HG02938 (cell line): ENCODE measurements around the gene WDR86.

Source experiments
- ATAC-seq: cut with Tn5 transposase; IDR thresholded peaks from one replicate; pipeline ENCODE4 v1.9.1; 2021; ENCODE audit warnings: mild to moderate bottlenecking, moderate library complexity; ENCODE audit not compliant: unreplicated experiment

WDR86 gene

GRCh38 chr7:151408839-151409666 lies 785 bp downstream of the WDR86 start:
- ATAC-seq: peak; percentile 68

GRCh38 chr7:151408498-151408838 lies 1.4 kb downstream of the WDR86 start:
- ATAC-seq: no peak

- no peak for ATAC-seq
Observed at GRCh38 chr7:151406886-151407583, 2.8 kb downstream of the WDR86 start.

DNA sequence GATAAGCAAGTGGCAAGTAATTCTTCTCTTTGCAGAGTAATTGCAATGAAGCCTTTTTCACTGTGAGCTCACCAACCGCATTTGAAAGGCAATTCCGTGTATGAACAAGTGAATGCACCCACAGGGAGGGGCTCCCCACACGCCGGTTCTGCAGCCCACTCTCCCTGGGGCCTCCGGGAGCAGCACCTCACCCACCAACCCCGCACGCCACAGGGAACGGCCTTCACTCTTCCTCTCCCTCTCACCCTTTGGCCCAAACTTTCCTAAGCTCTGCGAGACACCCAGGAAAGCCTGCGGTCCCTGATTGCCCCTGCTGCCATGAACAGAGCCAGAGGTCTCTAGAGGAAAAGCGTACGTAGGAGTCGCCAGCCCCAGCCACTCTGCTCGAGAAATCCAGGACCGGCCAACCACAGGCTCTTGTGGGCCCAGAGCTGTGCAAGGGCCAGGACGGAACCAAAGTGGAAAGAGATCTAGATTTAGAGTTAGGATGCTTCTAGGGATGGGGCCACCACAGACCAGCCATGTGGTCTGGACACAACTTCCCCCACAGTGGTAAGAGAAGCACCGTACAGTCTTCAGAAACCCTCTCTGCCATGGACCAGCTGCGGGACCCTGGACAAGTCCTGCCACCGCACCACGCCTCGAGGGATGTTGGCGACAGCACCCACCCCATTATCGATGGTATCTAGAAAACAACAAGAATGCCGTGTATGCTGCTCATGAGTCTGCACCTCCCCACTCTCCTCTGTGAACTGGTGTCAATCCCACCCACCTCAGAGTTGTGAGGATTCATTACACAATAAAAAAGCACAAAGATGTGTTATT lies 3.6 kb downstream of the WDR86 start:
- ATAC-seq: no peak

GRCh38 chr7:151405588-151405987 lies 4.2 kb downstream of the WDR86 start:
- ATAC-seq: no peak

- no peak for ATAC-seq
Observed at GRCh38 chr7:151405056-151405455, 4.8 kb downstream of the WDR86 start.

DNA sequence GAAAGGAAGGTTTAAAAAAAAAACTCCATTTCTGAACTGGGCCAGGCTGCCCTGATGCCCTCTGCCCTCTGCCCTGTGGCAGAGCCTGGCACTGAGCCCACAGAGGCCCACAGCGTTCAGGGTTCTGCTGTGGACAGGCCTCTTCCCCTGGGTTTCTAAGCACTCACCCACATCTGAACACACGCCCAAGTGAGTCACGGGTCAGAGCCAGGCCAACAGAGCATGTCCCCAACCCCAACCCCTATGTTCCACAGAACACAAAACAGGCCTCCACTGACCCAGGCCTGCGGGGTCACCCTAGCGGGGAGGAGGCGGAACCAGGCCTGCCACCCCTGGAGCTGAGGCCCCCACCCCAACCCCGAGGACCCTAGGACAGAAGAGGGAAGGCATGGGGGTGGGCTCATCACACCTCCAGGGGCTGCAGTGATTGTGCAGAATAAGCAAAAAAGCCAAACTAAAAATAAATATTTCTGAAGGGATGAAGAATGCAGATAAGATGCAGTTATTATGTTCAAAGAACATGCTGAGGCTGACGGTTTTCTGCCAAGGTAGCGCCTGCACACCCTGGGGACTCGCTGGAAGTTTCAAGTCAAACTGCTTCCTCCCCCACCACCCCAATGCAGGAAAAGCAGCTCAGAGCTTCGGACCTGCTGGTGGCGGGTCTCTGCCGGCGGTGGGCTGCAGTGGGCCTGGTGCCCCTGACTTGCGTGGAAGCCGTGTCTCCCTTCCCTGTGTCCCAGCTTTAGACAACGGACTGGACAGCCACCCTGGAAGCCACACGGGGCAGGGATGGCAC lies 5.4 kb downstream of the WDR86 start:
- no peak for ATAC-seq

DNA sequence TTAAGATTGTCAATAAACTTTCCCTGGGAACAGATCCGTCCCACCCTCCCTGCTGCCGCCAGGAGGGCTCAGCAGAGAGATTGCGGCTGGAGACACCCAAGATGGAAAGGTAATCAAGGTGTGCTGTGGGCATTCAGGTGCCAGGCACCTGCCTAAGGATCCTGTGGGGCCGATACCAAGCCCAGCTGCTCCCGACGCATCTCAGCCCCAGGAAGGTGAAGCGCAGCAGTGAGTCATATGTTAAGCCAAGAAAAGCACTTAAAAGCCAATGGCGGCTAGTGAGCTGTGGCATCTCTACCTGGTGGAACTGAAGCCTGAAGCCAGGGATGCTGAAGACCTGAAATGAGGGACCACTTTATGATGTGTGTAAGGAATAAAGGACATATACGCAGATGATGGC lies 6.1 kb downstream of the WDR86 start:
- ATAC-seq: no peak

DNA sequence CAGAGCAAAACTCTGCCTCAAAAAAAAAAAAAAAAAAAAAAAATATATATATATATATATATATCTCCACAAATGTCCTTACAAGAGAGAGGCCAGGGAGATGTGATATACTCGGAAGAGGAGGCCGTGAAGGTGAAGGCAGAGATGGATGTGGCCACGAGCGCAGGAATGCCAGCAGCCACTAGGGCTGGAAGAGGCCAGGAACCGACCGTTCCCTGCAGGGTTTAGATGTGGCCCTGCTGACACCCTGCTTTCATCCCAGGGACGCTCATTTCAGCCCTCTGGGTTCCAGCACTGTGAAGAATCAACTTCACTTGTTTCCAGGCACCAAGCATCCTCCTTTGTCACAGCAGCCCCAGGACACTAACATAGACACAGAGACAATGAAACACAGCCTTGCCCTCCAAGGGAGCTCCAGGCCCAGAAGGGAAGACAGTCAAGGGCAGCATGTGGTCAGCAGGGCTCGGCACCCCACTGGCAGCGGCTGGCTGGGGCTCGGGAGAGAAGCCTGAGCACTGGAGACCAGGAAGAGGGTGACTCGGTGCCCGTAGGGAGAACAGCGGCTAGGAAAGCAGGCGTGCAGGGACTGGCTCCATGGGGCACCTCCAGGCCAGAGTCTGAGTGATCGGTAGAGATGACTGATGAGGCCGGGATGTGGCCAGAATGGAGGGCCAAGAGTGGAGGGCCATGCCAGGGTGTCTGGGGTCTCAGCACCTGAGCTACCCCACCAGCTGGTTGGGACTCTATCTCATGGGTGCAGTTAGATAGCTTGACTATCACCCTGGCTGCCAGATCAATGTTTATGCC lies 7.6 kb downstream of the WDR86 start:
- ATAC-seq: no peak

GRCh38 chr7:151400626-151401315 lies 9.1 kb downstream of the WDR86 start:
- peak; percentile 88 for ATAC-seq

- ATAC-seq: no peak
Observed at GRCh38 chr7:151399906-151400305, 9.9 kb downstream of the WDR86 start.

GRCh38 chr7:151399305-151399601 lies 10.6 kb downstream of the WDR86 start:
- ATAC-seq: no peak

GRCh38 chr7:151398446-151399304 lies 11.2 kb downstream of the WDR86 start:
- ATAC-seq: no peak

DNA sequence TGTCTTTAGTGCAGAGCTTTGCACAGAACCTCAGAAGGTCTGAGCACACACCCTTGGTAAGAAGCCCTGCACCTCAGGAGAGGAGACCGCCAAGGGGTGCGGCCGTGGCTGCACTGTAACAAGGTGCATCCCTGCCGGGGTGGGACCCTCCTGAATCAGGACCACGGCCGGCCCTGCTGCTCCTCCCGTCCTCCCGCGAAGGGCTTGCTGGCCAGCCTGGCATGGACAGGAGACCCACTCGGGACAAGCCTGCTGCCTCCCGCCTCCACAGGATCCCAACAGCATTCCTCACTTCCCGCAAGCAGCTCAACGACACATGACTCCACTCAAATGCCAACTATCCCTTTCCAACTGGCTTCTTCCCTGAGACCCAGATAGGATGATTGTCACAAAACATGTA lies 12.8 kb downstream of the WDR86 start:
- ATAC-seq: no peak

- no peak for ATAC-seq
Observed at GRCh38 chr7:151396328-151396970, 13.4 kb downstream of the WDR86 start.

GRCh38 chr7:151395036-151395367 lies 14.8 kb downstream of the WDR86 start:
- ATAC-seq: no peak

DNA sequence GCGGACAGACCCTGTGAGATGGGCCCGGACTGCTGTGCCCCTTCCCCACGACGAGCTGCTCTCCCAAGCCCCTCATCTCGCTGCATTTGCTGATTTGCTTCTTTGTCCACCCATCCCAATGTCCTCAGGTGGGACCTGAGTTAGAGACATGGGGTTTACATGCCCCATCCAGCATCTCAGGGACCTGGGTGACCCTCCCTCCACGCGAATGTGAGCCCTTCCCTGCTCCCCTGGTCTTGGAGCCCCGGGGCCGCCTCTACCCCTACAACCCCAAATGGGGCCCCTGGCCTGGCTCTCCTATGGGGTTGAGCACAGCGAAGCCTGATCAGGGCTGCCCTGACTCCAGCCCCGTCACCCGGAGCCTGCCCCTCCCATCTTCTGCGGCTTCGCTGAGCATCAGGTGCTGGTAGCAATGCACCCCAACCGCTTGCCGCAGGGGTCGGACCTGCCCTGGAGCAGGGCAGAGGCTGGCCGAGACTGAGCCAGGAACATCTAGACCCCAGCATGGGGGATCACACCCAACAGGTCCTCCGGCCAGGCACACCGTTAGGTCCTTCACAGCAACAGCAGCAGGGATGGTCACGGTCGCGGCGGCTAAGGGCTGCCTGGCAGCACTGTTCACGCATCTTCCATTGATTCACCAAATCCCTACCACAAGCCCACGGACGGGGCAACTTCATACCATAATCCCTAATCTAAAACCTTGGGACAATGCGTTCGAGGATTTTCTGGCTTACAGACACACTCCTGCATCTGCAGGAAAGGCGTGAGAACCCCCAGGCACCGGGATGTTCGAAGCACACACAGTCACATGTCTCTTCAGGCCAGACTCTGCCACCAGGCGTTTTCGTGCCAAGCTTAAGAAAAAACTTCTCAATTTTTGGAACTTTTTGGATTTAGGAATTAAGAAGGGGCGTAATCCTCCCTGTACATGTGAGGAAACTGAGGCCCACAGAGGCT lies 15.5 kb downstream of the WDR86 start:
- no peak for ATAC-seq
